Spinal cord (tissue), 10 donors: ENCODE results near the gene KLHL22. TPM values are rescaled to one million over a fixed set of nuclear protein-coding genes. Genes with fewer than 3 reads are reported as not detected.

Experiments used
- DNase-seq, 6 donors: peaks; one replicate each; pipeline versions ENCODE4 v3.0.0 to v3.0.0-alpha.2; 2013 to 2015; ENCODE audit warnings: low spot score in 6 of 6, low read depth in 4 of 6
- H3K27ac ChIP-seq: one replicate; pipeline ENCODE4 v1.5.1; 2013; ENCODE audit warnings: low read depth, low read length, control low read depth
- H3K27me3 ChIP-seq: one replicate; pipeline ENCODE4 v1.6.1; 2013; ENCODE audit warnings: low read length; ENCODE audit not compliant: control insufficient read depth, insufficient read depth
- H3K36me3 ChIP-seq: one replicate; pipeline ENCODE4 v1.6.1; 2013; ENCODE audit warnings: low read length; ENCODE audit not compliant: control insufficient read depth, insufficient read depth
- H3K4me1 ChIP-seq: one replicate; pipeline ENCODE4 v1.6.1; 2013; ENCODE audit warnings: low read length; ENCODE audit not compliant: control insufficient read depth, insufficient read depth
- H3K4me3 ChIP-seq: one replicate; pipeline ENCODE4 v1.5.1; 2013; ENCODE audit warnings: low read depth, low read length, control low read depth
- H3K9me3 ChIP-seq: one replicate; pipeline ENCODE4 v1.6.1; 2013; ENCODE audit warnings: low read length; ENCODE audit not compliant: control insufficient read depth, insufficient read depth
- WGBS: methylation state at CpG from one replicate; pipeline ENCODE4 v1.1.5; 2013; ENCODE audit warnings: missing lambda C conversion rate; ENCODE audit not compliant: insufficient coverage; 5-methylcytosine and 5-hydroxymethylcytosine counted together
- polyA plus RNA-seq, 2 donors: library from polyadenylated mRNA; unstranded; fragments of 120-200 nt; gene quantifications; one replicate each; pipeline ENCODE4 v1.2.1, GENCODE V29; 2013; ENCODE audit not compliant: insufficient read length in 2 of 2
- total RNA-seq, 2 donors: library from RNA; depleted of rRNA in 1 of 2; stranded (reverse); fragments of 120-200 nt in 1 of 2; fragments of >200 nt in 1 of 2; gene quantifications; one replicate each; pipeline versions ENCODE4 v1.2.3 to v1.2.4, GENCODE V29; 2013 to 2014
- donor health status: healthy.

Gene KLHL22
- total and polyA plus RNA-seq, 4 donors = 40.8 to 68.4 (median 52.3) TPM

DNA sequence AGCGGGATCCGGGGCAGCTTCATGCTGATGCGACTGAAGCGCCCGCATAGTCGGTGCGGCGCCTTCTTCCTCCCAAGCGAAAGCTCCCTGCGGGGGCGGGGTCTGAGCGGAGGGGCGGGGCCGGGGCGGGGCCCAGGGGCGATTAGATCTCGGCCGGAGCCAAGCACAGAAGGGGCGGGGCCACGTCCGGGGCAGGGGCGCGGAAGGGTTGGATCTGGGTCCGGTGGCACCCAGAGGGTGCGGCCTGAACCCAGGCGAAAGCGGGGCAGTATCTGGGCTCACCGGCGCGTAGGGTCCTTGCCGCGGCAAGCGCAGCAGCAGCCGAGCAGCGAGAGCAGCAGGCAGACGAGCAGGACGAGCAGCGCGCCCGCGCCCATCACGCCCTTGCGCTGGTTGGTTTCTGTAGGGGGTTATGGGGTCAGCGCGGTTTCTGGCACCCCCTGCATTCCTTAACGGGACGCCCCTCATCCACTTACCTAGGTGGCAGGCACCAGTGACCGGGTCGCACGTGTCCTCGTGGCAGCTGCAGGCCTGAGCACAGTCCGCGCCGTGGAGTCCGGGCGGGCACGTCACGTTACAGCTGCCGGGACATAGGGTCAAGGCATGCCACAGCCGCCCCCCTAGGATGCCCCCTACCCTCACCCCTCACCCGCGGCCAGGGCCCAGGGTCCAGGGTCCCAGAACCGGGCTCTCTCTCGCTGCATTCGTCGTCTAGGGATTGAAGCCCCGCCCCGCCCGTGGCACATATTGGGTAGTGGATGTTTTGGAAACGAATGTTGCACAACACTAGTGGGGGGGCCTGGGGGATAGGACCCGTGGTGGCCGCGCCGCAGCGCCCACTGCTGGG is 66.1 kb downstream of the KLHL22 start:
- H3K36me3 ChIP-seq = peaks cover 42% of the 10 kb centered on the region
- peaks cover 34% of the 10 kb centered on the region for H3K27me3 ChIP-seq
- no peaks in the 10 kb centered on the region for H3K9me3 ChIP-seq
- H3K4me1 ChIP-seq = peaks cover 49% of the 10 kb centered on the region
- H3K27ac ChIP-seq = no peak overlapping the region
- no peak overlapping the region for H3K4me3 ChIP-seq
- 17% methylated on average over 72 of the region's 75 CpGs for WGBS
- peak in 2 of 6 donors; percentile 75 to 83 for DNase-seq

DNA sequence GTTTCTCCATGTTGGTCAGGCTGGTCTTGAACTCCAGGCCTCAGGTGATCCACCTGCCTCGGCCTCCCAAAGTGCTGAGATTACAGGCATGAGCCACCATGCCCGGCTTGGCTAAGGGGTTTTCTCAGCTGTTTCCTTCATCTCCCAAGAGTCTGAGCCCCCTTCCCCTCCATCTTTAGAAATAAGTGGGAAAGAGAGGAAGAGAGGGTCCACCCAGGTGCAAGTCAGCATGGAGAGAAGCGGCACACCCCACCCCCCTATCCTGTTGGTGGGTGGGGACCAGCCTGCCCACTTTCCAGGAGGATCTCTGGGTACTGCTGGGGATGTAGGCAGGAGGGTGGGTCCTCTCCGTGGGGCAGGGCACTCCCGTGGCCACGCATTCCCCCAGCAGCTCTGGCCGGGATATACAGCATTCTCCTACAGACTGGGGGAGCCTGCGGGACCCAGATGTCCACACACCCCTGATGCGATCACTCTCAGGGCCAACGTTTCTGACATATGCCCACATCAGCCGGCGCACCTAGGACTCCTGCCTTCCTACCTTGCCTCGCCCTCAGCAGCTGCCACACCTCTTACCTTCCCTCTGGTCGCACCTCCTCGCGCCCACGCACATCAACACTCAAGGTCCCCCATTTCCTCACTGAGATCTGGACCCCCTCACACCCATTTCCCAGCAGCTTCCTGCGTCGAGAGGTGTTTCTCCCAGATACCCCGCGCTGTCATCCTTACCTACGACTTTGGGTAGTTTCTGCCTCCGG is 66.9 kb downstream of the KLHL22 start:
- no peak for DNase-seq
- H3K27me3 ChIP-seq = peaks cover 34% of the 10 kb centered on the region
- H3K4me3 ChIP-seq = no peak overlapping the region

DNA sequence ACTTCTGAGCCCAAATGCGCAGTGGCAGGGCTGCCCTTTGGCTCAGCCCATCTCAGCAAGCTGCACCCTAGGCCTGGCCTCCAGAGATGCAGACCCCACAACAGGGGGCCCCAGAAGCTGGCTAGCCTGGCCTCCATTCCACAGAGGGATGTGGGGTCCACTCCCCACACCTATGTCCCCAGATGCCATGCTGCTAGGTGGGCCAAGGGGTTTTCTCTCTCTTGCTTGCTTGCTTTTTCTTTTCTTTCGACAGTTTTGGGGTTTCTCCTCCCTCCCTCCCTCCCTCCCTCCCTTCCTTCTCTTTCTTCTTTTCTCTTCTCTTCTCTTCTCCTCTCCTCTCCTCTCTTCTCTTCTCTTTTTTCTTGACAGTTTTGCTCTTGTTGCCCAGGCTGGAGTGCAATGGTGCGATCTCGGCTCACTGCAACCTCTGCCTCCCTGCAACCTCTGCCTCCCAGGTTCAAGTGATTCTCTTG is 67.6 kb downstream of the KLHL22 start:
- H3K27me3 ChIP-seq = peaks cover 34% of the 10 kb centered on the region
- 96% methylated on average over 4 of the region's 4 CpGs for WGBS
- DNase-seq = no peak
- peaks cover 53% of the 10 kb centered on the region for H3K36me3 ChIP-seq
- no peak overlapping the region for H3K27ac ChIP-seq
- no peak overlapping the region for H3K4me3 ChIP-seq
- peaks cover 63% of the 10 kb centered on the region for H3K4me1 ChIP-seq
- no peaks in the 10 kb centered on the region for H3K9me3 ChIP-seq

More for the DNA sequence above, 66.9 kb downstream of the KLHL22 start:
- no peaks in the 10 kb centered on the region for H3K9me3 ChIP-seq
- peaks cover 50% of the 10 kb centered on the region for H3K36me3 ChIP-seq
- 66% methylated on average over 20 of the region's 23 CpGs for WGBS
- peaks cover 57% of the 10 kb centered on the region for H3K4me1 ChIP-seq
- H3K27ac ChIP-seq = no peak overlapping the region

DNA sequence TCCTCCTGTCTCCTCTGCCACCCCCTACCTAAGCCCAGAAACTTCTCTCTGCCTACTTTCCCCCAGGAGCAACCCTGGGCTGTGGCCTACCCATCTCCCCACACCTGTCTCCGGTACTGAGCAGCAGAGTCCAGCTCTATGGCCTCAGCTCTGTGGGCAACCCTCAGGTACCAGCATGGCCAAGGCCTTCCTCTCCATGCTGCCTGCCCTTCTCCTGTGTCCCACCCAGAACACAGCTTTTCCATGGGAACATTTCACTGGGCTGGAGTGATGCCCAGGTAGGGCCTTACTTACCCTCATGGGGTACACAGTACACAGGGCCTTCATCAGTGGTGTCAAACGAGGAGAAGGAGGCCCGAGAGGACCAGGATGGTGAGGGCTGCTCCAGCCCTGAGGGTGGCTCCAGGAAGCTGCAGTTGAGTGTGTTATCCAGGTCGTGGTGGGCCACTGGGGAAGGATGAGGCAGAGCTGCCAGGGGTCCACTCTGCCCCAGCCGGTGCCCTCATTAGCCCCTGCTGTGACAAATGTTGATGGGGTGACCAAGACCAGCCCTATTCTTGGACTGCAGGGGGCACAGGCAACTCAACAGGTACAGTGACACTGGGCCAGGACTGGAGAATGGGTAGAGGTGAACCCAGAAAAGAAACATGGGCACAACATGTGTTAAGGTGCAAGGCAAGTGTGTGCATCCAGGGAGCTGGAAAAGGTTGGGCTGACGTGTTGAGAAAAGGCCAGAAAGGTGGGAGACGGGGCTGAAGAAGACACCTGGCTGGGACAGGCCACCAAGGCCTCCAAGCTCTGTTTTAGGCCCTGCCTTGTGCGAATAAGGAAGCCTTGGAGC is 68.3 kb downstream of the KLHL22 start:
- Histone ChIP-seq H3K4me1 (peaks cover 70% of the 10 kb centered on the region), H3K9me3 (no peaks in the 10 kb centered on the region), H3K4me3 (no peak overlapping the region), H3K27ac (no peak overlapping the region), H3K27me3 (peaks cover 34% of the 10 kb centered on the region), H3K36me3 (peaks cover 53% of the 10 kb centered on the region)
- DNase-seq = no peak
- WGBS = 92% methylated on average over 8 of the region's 8 CpGs

DNA sequence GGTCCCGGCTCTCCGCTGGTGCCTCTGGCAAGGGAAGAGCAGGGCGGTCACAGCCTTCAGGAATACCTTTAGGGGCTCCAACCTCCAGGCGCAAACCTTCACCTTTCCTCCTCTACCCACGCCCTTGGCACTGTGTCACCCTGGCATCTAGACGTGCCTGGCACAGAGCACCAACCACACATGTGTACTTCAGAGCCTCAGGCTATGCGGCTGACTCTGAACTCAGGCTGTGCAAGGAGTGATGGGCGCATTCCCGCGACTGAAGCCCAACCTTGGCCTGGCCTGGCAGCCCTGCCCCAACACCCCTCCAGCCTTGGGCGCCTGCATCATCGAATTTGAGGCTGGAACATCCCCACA is 69.4 kb downstream of the KLHL22 start:
- Histone ChIP-seq H3K27me3 (peaks cover 24% of the 10 kb centered on the region), H3K9me3 (no peaks in the 10 kb centered on the region), H3K4me1 (peaks cover 64% of the 10 kb centered on the region), H3K36me3 (peaks cover 53% of the 10 kb centered on the region), H3K27ac (no peak overlapping the region), H3K4me3 (no peak overlapping the region)
- WGBS = 78% methylated on average over 12 of the region's 12 CpGs
- DNase-seq = no peak

DNA sequence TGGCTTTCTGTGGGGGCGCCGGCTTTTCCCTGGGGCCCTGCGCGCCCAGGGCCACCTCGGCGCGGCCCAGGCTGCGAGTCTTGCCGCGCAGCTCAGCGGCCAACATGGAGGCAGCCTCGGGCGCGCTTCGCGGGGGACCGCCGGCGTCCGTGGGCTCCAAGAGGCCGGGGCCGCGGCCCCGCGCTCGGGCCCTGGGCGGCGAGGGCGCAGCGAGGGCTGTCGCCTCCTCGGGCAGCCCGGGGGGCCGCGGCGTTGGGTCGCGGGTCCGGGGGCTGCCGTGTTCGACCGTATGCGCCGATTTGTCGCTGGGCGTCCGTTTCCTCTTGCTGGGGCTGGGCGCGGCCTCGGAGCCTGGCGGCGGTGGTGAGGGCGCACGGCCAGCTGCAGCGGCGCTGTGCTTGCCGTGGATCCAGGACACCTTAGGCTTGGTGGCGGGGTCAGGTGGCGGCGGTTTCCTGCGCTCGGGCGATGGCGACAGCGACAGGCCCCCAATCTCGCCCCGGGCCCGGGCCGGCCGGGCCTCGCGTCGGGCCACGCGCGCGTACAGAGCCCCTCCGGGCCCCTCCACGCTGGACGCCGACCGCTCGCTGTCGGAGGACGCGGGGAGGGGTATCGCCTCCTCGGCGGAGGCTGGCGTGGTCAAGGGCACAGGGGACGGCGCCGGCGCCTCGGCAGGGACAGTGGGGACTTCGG is 69.9 kb downstream of the KLHL22 start:
- Histone ChIP-seq H3K9me3 (no peaks in the 10 kb centered on the region), H3K4me3 (no peak overlapping the region), H3K27ac (no peak overlapping the region), H3K36me3 (peaks cover 53% of the 10 kb centered on the region), H3K4me1 (peaks cover 60% of the 10 kb centered on the region), H3K27me3 (peaks cover 22% of the 10 kb centered on the region)
- no peak for DNase-seq
- WGBS = 19% methylated on average over 96 of the region's 96 CpGs

DNA sequence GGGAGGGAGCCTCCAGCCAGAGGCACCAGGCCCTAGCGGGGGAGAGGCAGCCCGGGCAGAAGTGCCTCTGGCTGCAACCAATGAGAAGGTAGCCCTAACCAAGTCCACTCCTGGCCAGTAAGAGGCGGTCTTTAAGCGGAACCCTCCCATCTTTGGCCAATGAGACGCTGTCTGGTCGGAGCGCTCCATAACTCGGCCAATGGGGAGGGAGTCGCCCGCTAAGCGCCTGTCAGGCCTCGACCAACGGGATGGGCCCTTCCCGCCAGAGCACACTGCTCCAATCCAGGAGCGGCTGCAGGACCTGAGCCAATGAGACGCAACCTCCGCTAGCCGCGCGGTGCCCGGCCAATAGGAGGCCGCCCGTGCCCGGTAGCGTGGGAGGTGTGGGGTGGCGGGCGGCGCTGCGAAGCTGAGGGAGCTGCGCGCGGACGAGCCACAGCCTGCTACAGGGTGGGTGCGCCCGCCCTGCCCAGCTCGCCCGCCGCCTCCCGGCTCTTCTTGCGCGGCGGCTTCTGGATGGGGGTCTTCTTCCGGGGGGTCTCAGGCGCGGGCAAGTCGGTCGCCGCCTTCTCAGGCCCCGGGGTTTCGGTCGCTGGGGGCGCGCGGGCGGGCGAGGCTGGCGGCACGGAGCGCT is 70.5 kb downstream of the KLHL22 start:
- Histone ChIP-seq H3K36me3 (peaks cover 53% of the 10 kb centered on the region), H3K27me3 (peaks cover 15% of the 10 kb centered on the region)
- peak in 2 of 6 donors; percentile 91 to 94 for DNase-seq

DNA sequence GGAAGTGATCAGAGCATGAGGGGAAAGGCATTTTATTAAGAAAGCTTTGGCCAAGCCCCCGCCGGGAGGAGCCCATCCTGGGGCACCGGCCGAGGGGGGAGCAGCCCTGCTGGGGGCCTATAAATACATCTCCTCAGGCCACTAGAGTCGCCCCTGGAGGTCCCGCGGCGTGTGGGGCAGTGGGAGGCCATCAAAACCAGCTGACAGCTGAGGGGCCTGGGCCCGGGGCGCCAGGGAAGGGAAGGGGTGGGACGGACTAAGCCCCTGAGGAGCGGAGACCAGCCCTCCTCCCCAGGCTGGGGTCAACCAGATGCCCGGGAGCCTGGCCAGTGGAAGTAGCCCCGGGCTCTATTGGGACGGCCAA is 71.0 kb downstream of the KLHL22 start:
- peak overlapping the region; percentile 85 for H3K27ac ChIP-seq

More for the DNA sequence above, 70.5 kb downstream of the KLHL22 start:
- H3K27ac ChIP-seq = peak overlapping the region; percentile 85
- peaks cover 54% of the 10 kb centered on the region for H3K4me1 ChIP-seq
- 35% methylated on average over 59 of the region's 59 CpGs for WGBS
- no peak overlapping the region for H3K4me3 ChIP-seq
- no peaks in the 10 kb centered on the region for H3K9me3 ChIP-seq

More for the DNA sequence above, 71.0 kb downstream of the KLHL22 start:
- no peak for DNase-seq
- Histone ChIP-seq H3K4me3 (no peak overlapping the region), H3K4me1 (peaks cover 49% of the 10 kb centered on the region), H3K9me3 (no peaks in the 10 kb centered on the region), H3K36me3 (peaks cover 48% of the 10 kb centered on the region), H3K27me3 (peaks cover 10% of the 10 kb centered on the region)
- WGBS = 81% methylated on average over 7 of the region's 15 CpGs
